NT2/D1 (cell line): ENCODE data around the gene PPFIBP1.

Experiments
- DNase-seq: peaks from one replicate; pipeline ENCODE4 v3.0.0-alpha.2; 2011; ENCODE audit warnings: low read depth, low spot score
- H3K27me3 ChIP-seq: 2 replicates; pipeline ENCODE4 v1.6.0; 2011; ENCODE audit warnings: mild to moderate bottlenecking; ENCODE audit not compliant: insufficient read length, insufficient read depth
- H3K36me3 ChIP-seq: 2 replicates; pipeline ENCODE4 v1.6.1; 2011; ENCODE audit warnings: mild to moderate bottlenecking, low read length, mixed read lengths; ENCODE audit not compliant: insufficient read depth, insufficient read length
- H3K4me1 ChIP-seq: 2 replicates; pipeline ENCODE4 v1.5.1; 2011; ENCODE audit not compliant: insufficient read depth, insufficient read length
- H3K4me3 ChIP-seq: 2 replicates; pipeline ENCODE4 v1.5.1; 2011; ENCODE audit warnings: low read depth; ENCODE audit not compliant: insufficient read length
- H3K9ac ChIP-seq: 2 replicates; pipeline ENCODE4 v1.6.0; 2011; ENCODE audit warnings: low read depth; ENCODE audit not compliant: insufficient read length
- H3K9me3 ChIP-seq: 2 replicates; pipeline ENCODE4 v1.5.1; 2011; ENCODE audit warnings: mild to moderate bottlenecking, low read length; ENCODE audit not compliant: insufficient read depth
- SUZ12 ChIP-seq: IDR thresholded peaks from 2 replicates; pipeline ENCODE4 v1.6.1; 2011; ENCODE audit not compliant: insufficient read length, insufficient read depth; ENCODE audit errors: extremely low read depth
- YY1 ChIP-seq: IDR thresholded peaks from 2 replicates; pipeline ENCODE4 v1.6.1; 2011; ENCODE audit not compliant: insufficient read length, insufficient read depth
- ZNF274 ChIP-seq: IDR thresholded peaks from 2 replicates; pipeline ENCODE4 v1.6.1; 2011; ENCODE audit warnings: mild to moderate bottlenecking, low read depth, low read length

Gene PPFIBP1

DNA sequence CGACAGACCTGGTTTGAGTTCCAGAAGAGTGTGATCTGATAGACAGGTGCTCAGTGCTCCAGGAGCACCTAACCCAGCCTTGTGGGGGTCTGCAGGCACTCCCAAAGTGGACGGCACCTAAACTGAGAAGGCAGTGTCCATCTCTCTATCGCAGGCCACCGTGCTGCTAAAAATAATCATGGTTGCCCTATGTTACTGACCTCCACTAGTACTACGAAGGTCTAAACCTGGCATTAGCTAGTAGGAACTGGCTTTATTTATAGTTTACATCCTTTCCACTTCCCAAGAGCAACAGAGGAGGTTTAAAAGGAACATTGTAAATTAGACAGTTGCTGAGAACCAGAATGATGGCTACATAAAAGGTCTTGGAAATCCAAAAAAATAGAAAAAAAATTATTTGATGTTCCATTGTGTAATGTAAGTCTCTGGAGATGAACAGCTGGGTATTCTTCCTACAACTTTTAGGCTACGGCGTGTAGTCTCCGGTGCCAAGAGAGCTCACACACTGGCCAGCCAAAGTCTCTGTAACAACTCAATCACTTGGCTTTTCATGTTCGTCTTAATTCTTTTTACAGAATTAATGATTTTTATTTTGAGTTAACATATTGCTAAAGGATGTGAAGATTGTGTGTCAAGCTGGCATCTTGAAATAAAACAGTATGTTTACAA is 27.3 kb downstream of the PPFIBP1 start:
- H3K36me3 ChIP-seq = peaks cover 11% of the 10 kb centered on the region
- no peak overlapping the region for H3K4me3 ChIP-seq
- no peak overlapping the region for H3K9ac ChIP-seq
- DNase-seq = no peak
- no peaks in the 10 kb centered on the region for H3K9me3 ChIP-seq
- H3K27me3 ChIP-seq = no peaks in the 10 kb centered on the region
- TF ChIP-seq SUZ12 (no peak), YY1 (no peak)
- peaks cover 6% of the 10 kb centered on the region for H3K4me1 ChIP-seq

DNA sequence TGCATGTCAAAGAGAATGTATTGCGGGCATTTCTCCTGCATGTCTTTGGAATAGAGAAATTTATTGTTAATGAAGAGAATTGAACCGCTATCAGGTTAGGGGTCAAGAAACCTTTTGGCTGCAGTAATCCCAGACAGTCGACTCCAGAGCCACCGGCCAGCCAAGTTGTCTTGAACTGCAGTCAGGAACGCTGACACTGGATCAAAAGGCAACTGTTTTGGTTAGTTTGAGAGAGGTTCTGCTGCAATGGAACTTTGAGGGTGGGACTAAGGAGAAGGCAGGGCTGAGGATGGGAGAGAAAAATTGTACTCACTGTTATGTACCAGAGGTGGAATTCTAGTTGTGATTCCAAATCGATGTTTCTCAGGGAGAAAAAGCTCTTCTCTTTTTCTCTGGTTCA is 28.2 kb downstream of the PPFIBP1 start:
- no peak overlapping the region for H3K4me3 ChIP-seq
- TF ChIP-seq YY1 (no peak), ZNF274 (no peak), SUZ12 (no peak)
- DNase-seq = no peak

DNA sequence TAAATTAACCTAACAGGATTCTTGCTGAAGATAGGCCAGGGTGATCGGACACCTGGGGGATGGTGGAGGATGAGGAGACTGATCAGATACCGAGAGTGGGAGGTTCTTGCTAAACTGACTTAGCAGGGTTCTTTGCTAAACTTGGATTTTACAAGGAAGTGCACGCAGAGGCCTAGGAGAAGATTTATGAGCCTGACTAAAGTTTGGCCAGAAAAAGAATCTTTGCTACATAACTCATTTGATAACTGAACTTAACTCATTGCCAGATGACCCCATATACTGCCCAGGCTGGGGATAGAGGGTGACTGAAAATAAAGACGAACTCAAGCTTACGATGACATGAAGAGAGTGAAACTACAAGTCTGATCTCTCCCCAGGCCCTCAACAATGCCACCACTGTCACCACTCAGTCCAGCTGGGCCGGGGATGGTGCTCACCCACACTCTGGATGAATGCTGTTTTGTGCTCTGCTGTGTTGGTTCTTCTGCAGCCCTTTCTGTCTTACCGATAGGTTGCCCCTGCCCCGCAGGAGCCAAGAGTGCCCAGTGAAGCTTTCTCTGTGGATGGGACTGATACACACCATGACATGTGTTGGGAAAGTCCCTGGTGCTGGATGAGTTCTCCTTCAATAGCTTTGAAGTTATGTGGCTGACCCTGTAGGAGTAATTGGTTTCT is 29.0 kb downstream of the PPFIBP1 start:
- H3K36me3 ChIP-seq = peaks cover 11% of the 10 kb centered on the region
- DNase-seq = no peak
- H3K27me3 ChIP-seq = no peaks in the 10 kb centered on the region
- no peaks in the 10 kb centered on the region for H3K9me3 ChIP-seq
- H3K4me3 ChIP-seq = no peak overlapping the region
- no peak overlapping the region for H3K9ac ChIP-seq
- TF ChIP-seq SUZ12 = no peak
- H3K4me1 ChIP-seq = peaks cover 6% of the 10 kb centered on the region

More for the DNA sequence above, 28.2 kb downstream of the PPFIBP1 start:
- Histone ChIP-seq H3K27me3 (no peaks in the 10 kb centered on the region), H3K4me1 (peaks cover 6% of the 10 kb centered on the region), H3K36me3 (peaks cover 11% of the 10 kb centered on the region), H3K9me3 (no peaks in the 10 kb centered on the region), H3K9ac (no peak overlapping the region)

DNA sequence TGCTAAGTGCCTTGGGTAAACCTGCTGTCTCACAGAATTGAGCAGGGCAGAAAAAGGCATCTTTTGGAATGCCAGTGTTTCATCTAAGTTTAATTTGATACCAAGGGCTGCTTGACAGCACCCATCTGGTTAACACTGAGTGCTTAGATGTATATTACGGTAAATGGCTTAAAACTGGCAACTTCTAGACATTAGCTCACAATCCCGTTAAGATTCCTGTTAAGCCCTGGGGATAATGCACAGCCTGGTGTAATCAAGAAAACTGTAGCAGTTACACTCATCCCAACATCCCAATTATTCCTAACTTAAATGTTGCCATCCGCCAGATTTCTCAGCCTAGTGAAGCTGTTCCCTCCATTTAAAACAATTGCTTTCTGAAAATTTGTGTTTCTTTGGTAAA is 29.9 kb downstream of the PPFIBP1 start:
- TF ChIP-seq SUZ12 (no peak), ZNF274 (no peak)
- H3K9ac ChIP-seq = no peak overlapping the region
- H3K9me3 ChIP-seq = no peaks in the 10 kb centered on the region
- peaks cover 11% of the 10 kb centered on the region for H3K36me3 ChIP-seq
- peaks cover 5% of the 10 kb centered on the region for H3K4me1 ChIP-seq
- no peak for DNase-seq
- H3K27me3 ChIP-seq = no peaks in the 10 kb centered on the region
- H3K4me3 ChIP-seq = no peak overlapping the region

DNA sequence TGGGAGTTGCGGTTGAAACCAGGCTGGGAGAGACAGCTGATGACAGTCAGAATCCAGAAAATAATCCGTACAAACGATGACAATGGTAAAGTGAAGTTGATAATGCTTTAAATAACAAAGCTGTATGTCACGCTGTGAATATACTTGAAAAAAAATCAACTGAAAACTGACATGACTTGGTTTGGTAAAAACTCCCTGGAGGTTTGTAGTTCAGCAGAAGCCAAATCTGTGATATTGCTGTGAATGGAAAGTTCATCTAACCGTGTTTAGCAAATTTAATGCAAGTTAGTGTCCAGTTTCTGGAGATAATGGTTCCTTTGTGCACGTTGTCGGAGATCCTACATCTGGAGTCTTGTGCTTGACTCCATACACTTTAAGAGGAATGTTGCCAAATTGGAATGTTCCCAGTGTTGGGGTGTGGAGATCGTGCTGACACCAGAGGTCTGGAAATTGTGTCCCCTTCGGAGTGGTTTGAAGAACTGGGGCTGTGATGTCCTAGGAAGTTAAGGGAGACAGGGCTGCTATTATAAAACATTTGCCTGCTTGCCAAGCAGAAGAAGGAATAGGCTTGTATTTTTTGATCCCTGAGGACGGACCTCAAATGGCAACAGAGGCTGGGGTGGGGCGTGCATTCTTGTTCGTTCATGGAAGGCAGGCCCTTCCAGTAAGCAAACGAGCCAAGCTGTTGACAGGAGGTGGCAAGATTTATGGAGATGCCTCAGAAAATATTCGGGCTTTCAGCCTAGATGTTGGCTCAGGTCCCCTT is 30.6 kb downstream of the PPFIBP1 start:
- H3K36me3 ChIP-seq = peaks cover 11% of the 10 kb centered on the region
- H3K9ac ChIP-seq = no peak overlapping the region
- TF ChIP-seq SUZ12 (no peak), ZNF274 (no peak), YY1 (no peak)
- peaks cover under 1% of the 10 kb centered on the region for H3K4me1 ChIP-seq
- no peak overlapping the region for H3K4me3 ChIP-seq
- no peak for DNase-seq
- H3K9me3 ChIP-seq = no peaks in the 10 kb centered on the region
- no peaks in the 10 kb centered on the region for H3K27me3 ChIP-seq

DNA sequence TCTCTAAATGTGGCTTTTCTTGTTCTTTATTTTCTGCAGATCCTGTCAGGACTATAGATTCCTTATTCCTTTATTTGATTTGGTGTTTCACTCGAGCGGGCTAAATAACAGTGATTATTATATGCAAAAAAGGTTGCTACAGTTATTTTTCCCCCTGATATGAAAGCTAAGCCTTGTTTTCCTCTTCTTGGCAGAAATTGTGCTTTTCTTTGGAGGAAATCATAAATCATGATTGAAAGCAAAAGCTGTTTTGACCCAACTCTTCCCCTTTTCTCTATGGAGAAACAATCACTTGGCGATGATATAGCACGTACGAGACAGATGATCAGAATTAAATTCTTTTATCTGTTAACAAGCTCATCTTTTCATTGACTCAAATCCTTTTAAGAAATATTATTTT is 31.4 kb downstream of the PPFIBP1 start:
- Histone ChIP-seq H3K4me1 (no peaks in the 10 kb centered on the region), H3K4me3 (no peak overlapping the region), H3K9me3 (no peaks in the 10 kb centered on the region), H3K36me3 (peaks cover 11% of the 10 kb centered on the region), H3K9ac (no peak overlapping the region), H3K27me3 (no peaks in the 10 kb centered on the region)
- no peak for TF ChIP-seq YY1
- TF ChIP-seq ZNF274 = no peak
- TF ChIP-seq SUZ12 = no peak
- DNase-seq = no peak

DNA sequence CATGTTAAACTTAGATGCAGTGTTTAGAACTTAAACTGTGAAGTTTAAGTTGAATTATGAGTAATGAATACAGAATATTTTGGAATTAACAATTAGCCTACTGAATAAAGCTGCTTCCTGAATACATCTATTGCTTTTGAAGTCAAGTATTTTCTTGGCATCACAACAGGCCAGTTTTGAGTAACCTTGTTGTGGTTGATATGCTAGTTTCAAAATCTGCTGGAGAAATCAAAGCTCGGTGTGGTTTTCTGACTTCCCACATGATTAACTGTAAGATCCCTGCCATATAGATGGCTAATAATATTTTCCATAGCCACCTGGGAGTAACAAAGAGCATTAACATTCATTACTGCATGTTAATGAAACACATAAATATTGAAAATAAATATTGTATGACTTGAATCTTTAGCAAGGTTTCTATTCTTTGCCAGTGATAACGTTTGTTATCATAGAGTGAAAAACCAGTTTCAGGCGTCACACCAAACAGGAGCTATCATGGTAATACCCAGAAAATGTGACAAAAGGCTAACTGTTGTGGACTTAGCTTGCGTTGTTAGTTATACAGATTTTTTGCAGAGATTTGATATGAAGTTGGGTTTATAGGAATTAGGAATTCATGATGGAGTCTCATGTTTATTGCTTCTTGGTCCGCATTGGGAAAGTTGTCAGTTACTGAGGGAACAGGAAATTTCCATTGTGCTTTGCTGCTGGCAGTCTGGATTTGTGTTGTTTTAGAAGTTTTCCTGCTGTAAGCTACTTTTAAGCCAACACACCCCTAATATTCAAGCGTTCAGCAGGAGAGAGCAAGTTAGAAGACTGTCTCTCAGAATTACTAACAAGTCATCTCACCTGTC is 32.1 kb downstream of the PPFIBP1 start:
- H3K4me3 ChIP-seq = no peak overlapping the region

More for the DNA sequence above, 32.1 kb downstream of the PPFIBP1 start:
- H3K36me3 ChIP-seq = peaks cover 11% of the 10 kb centered on the region
- TF ChIP-seq ZNF274 = no peak
- no peak for TF ChIP-seq YY1
- TF ChIP-seq SUZ12 = no peak
- no peaks in the 10 kb centered on the region for H3K27me3 ChIP-seq
- H3K4me1 ChIP-seq = no peaks in the 10 kb centered on the region
- H3K9ac ChIP-seq = no peak overlapping the region
- DNase-seq = no peak
- no peaks in the 10 kb centered on the region for H3K9me3 ChIP-seq
